CD4-positive, alpha-beta memory T cell (primary cell): ENCODE results near the gene C6orf136. TPM values are rescaled to one million over a fixed set of nuclear protein-coding genes. Genes with fewer than 3 reads are reported as not detected.

Experiments used
- CTCF ChIA-PET: fragments of 350-600 bp; sonication (Branson Sonifier 250); formaldehyde crosslinking; loops from one replicate; lab custom pipeline; 2021; ENCODE audit warnings: inconsistent platforms; ENCODE audit not compliant: partially characterized antibody; lab: Charles Lee
- POLR2A ChIA-PET: fragments of 350-600 bp; sonication (Branson Sonifier 250); formaldehyde crosslinking; loops from one replicate; lab custom pipeline; 2021; ENCODE audit not compliant: partially characterized antibody; lab: Charles Lee
- DNase-seq, 5 donors: peaks; one replicate each; pipeline versions ENCODE4 v3.0.0 to v3.0.0-alpha.2; 2020 to 2022; ENCODE audit warnings: mixed read lengths in 1 of 5
- H3K27ac ChIP-seq: one replicate; pipeline ENCODE4 v1.7.0; 2013; ENCODE audit warnings: low read depth, low read length
- H3K27me3 ChIP-seq: 2 replicates; pipeline ENCODE4 v1.7.0; 2013; ENCODE audit warnings: mild to moderate bottlenecking, low read length, moderate library complexity; ENCODE audit not compliant: insufficient read depth
- H3K36me3 ChIP-seq: 2 replicates; pipeline ENCODE4 v1.7.0; 2013; ENCODE audit warnings: mild to moderate bottlenecking, low read length, moderate library complexity; ENCODE audit not compliant: insufficient read depth
- H3K4me1 ChIP-seq: 2 replicates; pipeline ENCODE4 v1.7.0; 2013; ENCODE audit warnings: mild to moderate bottlenecking, low read length, moderate library complexity; ENCODE audit not compliant: insufficient read depth
- H3K4me3 ChIP-seq, 2 donors: one replicate each; pipeline ENCODE4 v1.7.0; 2013; ENCODE audit warnings: low read length in 2 of 2, mild to moderate bottlenecking in 1 of 2
- H3K9me3 ChIP-seq, 2 donors: one replicate each; pipeline ENCODE4 v1.7.0; 2013; ENCODE audit warnings: low read length in 2 of 2, control low read depth in 1 of 2; ENCODE audit not compliant: control insufficient read depth in 1 of 2
- H3K27ac Mint-ChIP-seq, 7 donors: one replicate each; pipeline ENCODE4 v1.8.0; 2020 to 2021; ENCODE audit warnings: mixed read lengths in 7 of 7, mild to moderate bottlenecking in 6 of 7, inconsistent platforms in 3 of 7, moderate library complexity in 3 of 7
- H3K27me3 Mint-ChIP-seq, 2 donors: one replicate each; pipeline ENCODE4 v1.8.0; 2020 to 2021; ENCODE audit warnings: mixed read lengths in 2 of 2
- H3K36me3 Mint-ChIP-seq, 2 donors: one replicate each; pipeline ENCODE4 v1.8.0; 2020 to 2021; ENCODE audit warnings: mixed read lengths in 2 of 2, inconsistent platforms in 1 of 2, mild to moderate bottlenecking in 1 of 2
- H3K4me1 Mint-ChIP-seq, 4 donors: one replicate each; pipeline ENCODE4 v1.8.0; 2020 to 2021; ENCODE audit warnings: mixed read lengths in 4 of 4, mild to moderate bottlenecking in 1 of 4
- H3K4me3 Mint-ChIP-seq, 8 donors: one replicate each; pipeline ENCODE4 v1.8.0; 2020 to 2021; ENCODE audit warnings: mixed read lengths in 8 of 8, mild to moderate bottlenecking in 7 of 8, moderate library complexity in 6 of 8, inconsistent platforms in 3 of 8
- H3K9me3 Mint-ChIP-seq, 8 donors: one replicate each; pipeline ENCODE4 v1.8.0; 2020 to 2021; ENCODE audit warnings: mixed read lengths in 8 of 8, mild to moderate bottlenecking in 5 of 8, inconsistent platforms in 3 of 8, moderate library complexity in 1 of 8
- intact Hi-C: fragments of 100-400 bp; cut with micrococcal nuclease; formaldehyde crosslinking; loops from one replicate; pipeline ENCODE4 v1.15.1; 2023
- polyA plus RNA-seq, 2 donors: library from polyadenylated mRNA; unstranded; fragments of 300-500 nt; fragmentation: Illumina TruSeq; gene quantifications; one replicate each; pipeline ENCODE4 v1.2.3, GENCODE V29; 2021
- total RNA-seq, 2 experiments: library from RNA; stranded (reverse); gene quantifications; one replicate each; pipeline ENCODE4 v1.2.3, GENCODE V29; 2021

The C6orf136 gene
- total and polyA plus RNA-seq, 4 experiments from 2014 or later = 6.2 to 35.0 (median 22.7) TPM

- peaks cover 59% of the 10 kb centered on the region for H3K36me3 ChIP-seq
- Mint-ChIP-seq H3K4me1 (peaks cover 10 to 30% (median 21%) of the 10 kb centered on the region in 4 donors), H3K36me3 (peaks cover 39 to 62% of the 10 kb centered on the region in 2 donors), H3K27me3 (no peaks in the 10 kb centered on the region), H3K9me3 (no peaks in the 10 kb centered on the region), H3K4me3 (no peak overlapping the region), H3K27ac (peak overlapping the region in 5 of 7 donors; percentile 26 to 88 (median 36))
- no peaks in the 10 kb centered on the region for H3K9me3 ChIP-seq
- no peak overlapping the region for H3K4me3 ChIP-seq
- H3K27ac ChIP-seq = no peak overlapping the region
- H3K27me3 ChIP-seq = no peaks in the 10 kb centered on the region
- CTCF ChIA-PET = interaction anchor here (1.0 to 10.7 kb wide), 4 partner anchors 10 to 129 kb away, joined by 4 to 242 read pairs (median 120); no protein-coding TSS in a partner anchor
- intact Hi-C loops = no loop called here
- H3K4me1 ChIP-seq = no peaks in the 10 kb centered on the region
- POLR2A ChIA-PET = interaction anchor here (0.9 to 8.5 kb wide), 10 partner anchors 9 to 120 kb away, joined by 3 to 132 read pairs (median 6); partner anchors contain the start of gene ABCF1
- no peak for DNase-seq
Measured at GRCh38 chr6:30601436-30601814, 45.5 kb upstream of the C6orf136 start.

- Mint-ChIP-seq H3K36me3 (peaks cover 44 to 68% of the 10 kb centered on the region in 2 donors), H3K4me1 (peaks cover 12 to 31% (median 23%) of the 10 kb centered on the region in 4 donors), H3K27ac (peak overlapping the region in 4 of 7 donors; percentile 26 to 88 (median 30)), H3K4me3 (no peak overlapping the region), H3K27me3 (no peaks in the 10 kb centered on the region), H3K9me3 (no peaks in the 10 kb centered on the region)
- H3K4me3 ChIP-seq = no peak overlapping the region
- CTCF ChIA-PET = interaction anchor here (1.0 to 10.7 kb wide), 3 partner anchors 11 to 118 kb away, joined by 4 to 242 read pairs (median 233); no protein-coding TSS in a partner anchor
- peaks cover 65% of the 10 kb centered on the region for H3K36me3 ChIP-seq
- H3K4me1 ChIP-seq = peaks cover under 1% of the 10 kb centered on the region
- intact Hi-C loops = no loop called here
- H3K27me3 ChIP-seq = no peaks in the 10 kb centered on the region
- no peaks in the 10 kb centered on the region for H3K9me3 ChIP-seq
- H3K27ac ChIP-seq = no peak overlapping the region
- POLR2A ChIA-PET = interaction anchor here (0.9 to 8.5 kb wide), 9 partner anchors 9 to 120 kb away, joined by 3 to 132 read pairs (median 8); partner anchors contain the start of gene ABCF1
- DNase-seq = no peak
Measured at GRCh38 chr6:30601815-30602641, 44.9 kb upstream of the C6orf136 start.

- Histone ChIP-seq H3K36me3 (peaks cover 83% of the 10 kb centered on the region), H3K27me3 (no peaks in the 10 kb centered on the region), H3K4me1 (peaks cover 14% of the 10 kb centered on the region), H3K9me3 (no peaks in the 10 kb centered on the region), H3K27ac (no peak overlapping the region), H3K4me3 (no peak overlapping the region)
- DNase-seq = no peak
- Mint-ChIP-seq H3K4me1 (peaks cover 8 to 37% (median 27%) of the 10 kb centered on the region in 4 donors), H3K27me3 (no peaks in the 10 kb centered on the region), H3K4me3 (no peak overlapping the region), H3K9me3 (no peaks in the 10 kb centered on the region), H3K27ac (peak overlapping the region in 6 of 7 donors; percentile 6 to 64 (median 52)), H3K36me3 (peaks cover 54 to 78% of the 10 kb centered on the region in 2 donors)
- POLR2A ChIA-PET = interaction anchor here (1.8 to 4.7 kb wide), 2 partner anchors 11 to 61 kb away, joined by 5 to 59 read pairs; no protein-coding TSS in a partner anchor
- CTCF ChIA-PET = interaction anchor here (0.7 kb wide), 1 partner anchor 59 kb away, joined by 3 read pairs; no protein-coding TSS in a partner anchor
- intact Hi-C loops = no loop called here
Measured at GRCh38 chr6:30603961-30604360, 43.0 kb upstream of the C6orf136 start.

GRCh38 chr6:30610065-30610464 is 36.9 kb upstream of the C6orf136 start:
- Histone ChIP-seq H3K27me3 (no peaks in the 10 kb centered on the region), H3K4me1 (peaks cover 70% of the 10 kb centered on the region), H3K36me3 (peaks cover 43% of the 10 kb centered on the region), H3K9me3 (no peaks in the 10 kb centered on the region), H3K4me3 (no peak overlapping the region), H3K27ac (peak overlapping the region; percentile 32)
- no peak for DNase-seq
- Mint-ChIP-seq H3K9me3 (peaks cover 0 to 3% (median 0%) of the 10 kb centered on the region in 8 donors), H3K4me1 (peaks cover 52 to 77% (median 66%) of the 10 kb centered on the region in 4 donors), H3K27me3 (no peaks in the 10 kb centered on the region), H3K4me3 (peak overlapping the region in 1 of 8 donors; percentile 15), H3K36me3 (peaks cover 39 to 54% of the 10 kb centered on the region in 2 donors), H3K27ac (peak overlapping the region; percentile 70 to 100 (median 86))
- CTCF ChIA-PET = interaction anchor here (1.0 to 2.0 kb wide), 9 partner anchors 12 to 200 kb away, joined by 3 to 13 read pairs (median 6); no protein-coding TSS in a partner anchor
- POLR2A ChIA-PET = interaction anchor here (1.0 to 2.0 kb wide), 11 partner anchors 11 to 147 kb away, joined by 3 to 25 read pairs (median 4); partner anchors contain the start of genes ABCF1 and PRR3
- intact Hi-C loops = no loop called here

GRCh38 chr6:30611150-30611855 is 35.6 kb upstream of the C6orf136 start:
- H3K36me3 Mint-ChIP-seq = peaks cover 42 to 57% of the 10 kb centered on the region in 2 donors
- no peaks in the 10 kb centered on the region for H3K27me3 ChIP-seq
- POLR2A ChIA-PET = interaction anchor here (0.9 to 5.0 kb wide), 18 partner anchors 12 to 148 kb away, joined by 3 to 102 read pairs (median 6); partner anchors contain the start of genes ABCF1, GNL1, MDC1 and PRR3
- peaks cover 0 to 6% (median 0%) of the 10 kb centered on the region in 8 donors for H3K9me3 Mint-ChIP-seq
- H3K4me3 ChIP-seq = no peak overlapping the region
- peak overlapping the region; percentile 77 to 100 (median 85) for H3K27ac Mint-ChIP-seq
- no peaks in the 10 kb centered on the region for H3K9me3 ChIP-seq
- H3K4me1 Mint-ChIP-seq = peaks cover 50 to 78% (median 63%) of the 10 kb centered on the region in 4 donors
- DNase-seq = no peak
- peak overlapping the region; percentile 32 for H3K27ac ChIP-seq
- H3K4me3 Mint-ChIP-seq = peak overlapping the region in 2 of 8 donors; percentile 23 to 33
- H3K27me3 Mint-ChIP-seq = no peaks in the 10 kb centered on the region
- intact Hi-C loops = no loop called here
- CTCF ChIA-PET = interaction anchor here (0.8 to 4.8 kb wide), 11 partner anchors 13 to 129 kb away, joined by 3 to 33 read pairs (median 9); no protein-coding TSS in a partner anchor
- H3K36me3 ChIP-seq = peaks cover 39% of the 10 kb centered on the region
- peaks cover 70% of the 10 kb centered on the region for H3K4me1 ChIP-seq

- DNase-seq = no peak
- intact Hi-C loops = no loop called here
- H3K4me1 Mint-ChIP-seq = peaks cover 47 to 78% (median 59%) of the 10 kb centered on the region in 4 donors
- ChIA-PET CTCF (interaction anchor here (0.8 to 4.8 kb wide), 6 partner anchors 14 to 130 kb away, joined by 3 to 34 read pairs (median 28); no protein-coding TSS in a partner anchor), POLR2A (interaction anchor here (0.9 to 5.0 kb wide), 14 partner anchors 14 to 148 kb away, joined by 3 to 132 read pairs (median 35); partner anchors contain the start of genes ATAT1, GNL1, MDC1 and PPP1R18)
- Histone ChIP-seq H3K36me3 (peaks cover 39% of the 10 kb centered on the region), H3K27me3 (no peaks in the 10 kb centered on the region), H3K4me3 (no peak overlapping the region), H3K27ac (peak overlapping the region; percentile 32), H3K9me3 (no peaks in the 10 kb centered on the region), H3K4me1 (peaks cover 70% of the 10 kb centered on the region)
- H3K9me3 Mint-ChIP-seq = peaks cover 0 to 12% (median 0%) of the 10 kb centered on the region in 8 donors
- peak overlapping the region in 4 of 8 donors; percentile 2 to 33 (median 20) for H3K4me3 Mint-ChIP-seq
- peaks cover 42 to 57% of the 10 kb centered on the region in 2 donors for H3K36me3 Mint-ChIP-seq
- H3K27me3 Mint-ChIP-seq = no peaks in the 10 kb centered on the region
- peak overlapping the region; percentile 77 to 100 (median 85) for H3K27ac Mint-ChIP-seq
Measured at GRCh38 chr6:30611856-30612194, 35.1 kb upstream of the C6orf136 start.
